Adrenal gland (tissue), 12 donors: Measurements from ENCODE around the gene IL1RL2. TPM values are rescaled to one million over a fixed set of nuclear protein-coding genes. Genes with fewer than 3 reads are reported as not detected.

ENCODE experiments used
- DNase-seq, 7 donors: peaks; one replicate each; pipeline ENCODE4 v3.0.0-alpha.2; 2019 to 2020
- H3K27ac ChIP-seq, 5 donors: fragments of 200-600 bp; sonication (generic) in 4 of 5; 1 replicate in 3 of 5; 2 replicates in 2 of 5; pipeline versions ENCODE4 v1.5.1 to v1.8.0; 2016 to 2020; ENCODE audit warnings: mild to moderate bottlenecking in 1 of 5
- H3K27me3 ChIP-seq: fragments of 200-600 bp; 2 replicates; pipeline ENCODE4 v1.8.0; 2021
- H3K36me3 ChIP-seq, 2 donors: fragments of 200-600 bp; replicated peaks in 1 of 2; 1 replicate in 1 of 2; 2 replicates in 1 of 2; pipeline versions ENCODE4 v1.5.1 to v1.8.0; 2018 to 2022
- H3K4me1 ChIP-seq, 2 donors: fragments of 200-600 bp; replicated peaks in 1 of 2; 1 replicate in 1 of 2; 2 replicates in 1 of 2; pipeline versions ENCODE4 v1.5.1 to v1.8.0; 2018 to 2021
- H3K4me3 ChIP-seq, 4 donors: fragments of 200-600 bp; sonication (generic) in 3 of 4; one replicate each; pipeline ENCODE4 v1.5.1; 2016 to 2018
- H3K9me3 ChIP-seq, 3 donors: fragments of 200-600 bp; sonication (generic) in 1 of 3; replicated peaks in 1 of 3; 1 replicate in 2 of 3; 2 replicates in 1 of 3; pipeline versions ENCODE4 v1.5.1 to v1.8.0; 2016 to 2021
- POLR2A ChIP-seq, 2 donors: fragments of 450-650 bp; IDR thresholded peaks; one replicate each; pipeline ENCODE4 v1.6.1; 2017; ENCODE audit warnings: antibody characterized with exemption in 2 of 2, mild to moderate bottlenecking in 2 of 2, moderate library complexity in 1 of 2
- WGBS, 4 donors: extraction: QIAGEN DNeasy Blood & Tissue Kit in 2 of 4; methylation state at CpG; one replicate each; pipeline versions ENCODE4 v1.1.5 to v1.1.7; 2013 to 2017; 5-methylcytosine and 5-hydroxymethylcytosine counted together
- intact Hi-C, 2 donors: fragments of 100-400 bp; cut with DNase I; formaldehyde crosslinking; loops; one replicate each; pipeline versions ENCODE4 v1.14.1 to v1.15.0; 2022 to 2023
- polyA plus RNA-seq, 3 donors: library from polyadenylated mRNA; stranded (reverse); fragments of 200-250 nt in 2 of 3; fragments of 350-450 nt in 1 of 3; fragmentation: Illumina TruSeq in 1 of 3; extraction: RNeasy Lipid Tissue Mini Kit (QIAGEN cat#74804) in 1 of 3; gene quantifications; one replicate each; pipeline ENCODE4 v1.2.3, GENCODE V29; 2013 to 2014
- total RNA-seq, 9 donors: library from RNA; depleted of rRNA in 4 of 9; stranded (reverse); fragments of >200 nt in 4 of 9; fragments of 120-200 nt in 1 of 9; fragmentation: NEBNext Ultra II Directional in 1 of 9; extraction: Animal tissue kit (Norgen Biotek cat#: 25700) in 1 of 9; gene quantifications; one replicate each; pipeline versions ENCODE4 v1.1.0 to v1.2.4, GENCODE V29; 2013 to 2023
- TF ChIP-seq, protein P1 (sequence below), 6 experiments: fragments of 450-650 bp in 4 of 6; fragments of 200-600 bp in 2 of 6; sonication (generic) in 1 of 6; IDR thresholded peaks; 1 replicate in 5 of 6; 2 replicates in 1 of 6; pipeline versions ENCODE4 v1.5.1 to v1.8.0; 2016 to 2021; ENCODE audit warnings: antibody characterized with exemption in 6 of 6, mild to moderate bottlenecking in 2 of 6, moderate library complexity in 1 of 6
- donor health status: healthy with polysubstance abuse.
- donor health status: Bipolar disorder and iron deficiency.
- donor health status: DM: yes; HTN: yes; CAD: no.
- donor health status: DM: no; HTN: no; CAD: no.
- donor health status: DM: no; HTN: no; CAD: no.
- donor health status: DM: yes; HTN: yes; CAD: no.

Gene IL1RL2
- total and polyA plus RNA-seq, 12 donors = 0.22 to 4.6 (median 1.7) TPM

DNA sequence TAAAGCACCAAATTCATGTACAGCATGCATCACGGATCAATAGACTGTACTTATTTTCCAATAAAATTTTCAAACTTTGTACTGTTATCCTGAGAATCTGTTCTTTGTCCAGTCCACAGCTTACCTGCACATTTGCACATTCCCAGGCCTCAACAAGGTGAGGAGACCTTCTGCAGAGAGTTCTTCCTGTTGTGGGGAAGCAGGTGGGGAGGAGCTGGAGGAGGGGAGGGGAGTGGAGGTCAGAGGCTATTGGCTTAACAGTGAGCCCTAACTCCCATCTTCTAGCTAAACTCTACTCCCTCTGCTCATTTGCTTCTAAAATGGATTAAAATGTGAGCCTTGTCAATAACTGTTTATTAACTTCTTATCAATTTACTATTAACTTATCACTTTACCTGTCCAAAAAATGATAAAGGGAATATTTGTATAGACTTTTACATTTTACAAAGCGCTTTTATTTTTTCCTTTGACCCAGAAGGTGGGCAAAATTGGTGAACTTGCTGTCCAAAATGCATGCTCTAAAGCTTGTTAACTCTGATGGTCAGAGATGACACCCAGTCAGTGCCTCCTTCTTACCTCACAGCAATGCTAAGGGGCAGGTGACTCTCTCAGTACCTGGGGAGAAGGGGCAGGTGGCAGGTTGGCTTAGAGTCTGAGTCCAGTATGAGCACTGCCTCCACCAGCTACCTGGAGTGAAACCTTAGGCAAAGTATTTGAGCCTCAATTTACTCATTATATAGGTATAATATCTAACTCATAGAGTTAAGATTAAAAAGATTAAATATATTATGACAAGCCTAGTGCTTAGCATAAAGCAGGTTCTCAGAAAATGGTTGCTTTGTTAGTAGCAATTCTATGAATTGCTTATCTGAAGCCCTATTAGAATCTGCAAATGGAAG lies 6.8 kb upstream of the IL1RL2 start:
- Histone ChIP-seq H3K4me3 (no peak overlapping the region), H3K27me3 (no peaks in the 10 kb centered on the region), H3K9me3 (no peaks in the 10 kb centered on the region), H3K4me1 (no peaks in the 10 kb centered on the region), H3K27ac (no peak overlapping the region), H3K36me3 (peaks cover 0 to 15% of the 10 kb centered on the region in 2 donors)
- intact Hi-C loops = no loop called here
- TF ChIP-seq POLR2A (IDR thresholded peaks at IDR 0.05) = no peak
- TF ChIP-seq, protein P1, sequence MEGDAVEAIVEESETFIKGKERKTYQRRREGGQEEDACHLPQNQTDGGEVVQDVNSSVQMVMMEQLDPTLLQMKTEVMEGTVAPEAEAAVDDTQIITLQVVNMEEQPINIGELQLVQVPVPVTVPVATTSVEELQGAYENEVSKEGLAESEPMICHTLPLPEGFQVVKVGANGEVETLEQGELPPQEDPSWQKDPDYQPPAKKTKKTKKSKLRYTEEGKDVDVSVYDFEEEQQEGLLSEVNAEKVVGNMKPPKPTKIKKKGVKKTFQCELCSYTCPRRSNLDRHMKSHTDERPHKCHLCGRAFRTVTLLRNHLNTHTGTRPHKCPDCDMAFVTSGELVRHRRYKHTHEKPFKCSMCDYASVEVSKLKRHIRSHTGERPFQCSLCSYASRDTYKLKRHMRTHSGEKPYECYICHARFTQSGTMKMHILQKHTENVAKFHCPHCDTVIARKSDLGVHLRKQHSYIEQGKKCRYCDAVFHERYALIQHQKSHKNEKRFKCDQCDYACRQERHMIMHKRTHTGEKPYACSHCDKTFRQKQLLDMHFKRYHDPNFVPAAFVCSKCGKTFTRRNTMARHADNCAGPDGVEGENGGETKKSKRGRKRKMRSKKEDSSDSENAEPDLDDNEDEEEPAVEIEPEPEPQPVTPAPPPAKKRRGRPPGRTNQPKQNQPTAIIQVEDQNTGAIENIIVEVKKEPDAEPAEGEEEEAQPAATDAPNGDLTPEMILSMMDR (IDR thresholded peaks at IDR 0.05) = no peak
- no peak for DNase-seq
- WGBS, 4 donors = 94 to 100% (median 96%) methylated on average over 2 of the region's 2 CpGs

DNA sequence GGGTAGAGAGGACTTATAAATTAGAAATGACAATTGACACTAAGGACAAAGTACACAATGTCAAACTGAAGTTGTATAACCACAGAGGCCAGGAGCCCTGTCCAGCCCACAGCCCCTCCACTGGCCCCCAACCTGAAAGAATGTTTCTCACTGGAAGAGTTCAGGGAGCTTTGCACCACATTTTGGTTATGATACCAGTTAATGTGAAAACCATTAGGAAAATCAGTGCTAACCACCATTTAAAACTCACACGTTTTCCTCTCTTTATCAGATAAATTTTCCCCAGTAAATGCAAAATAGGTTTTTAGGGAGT lies 6.2 kb upstream of the IL1RL2 start:
- no peak overlapping the region for H3K4me3 ChIP-seq
- H3K27me3 ChIP-seq = no peaks in the 10 kb centered on the region
- H3K9me3 ChIP-seq = no peaks in the 10 kb centered on the region
- intact Hi-C loops = no loop called here
- H3K27ac ChIP-seq = no peak overlapping the region
- WGBS, 4 donors = 55 to 63% (median 59%) methylated on average over 1 of the region's 1 CpG
- peaks cover 0 to 11% of the 10 kb centered on the region in 2 donors for H3K36me3 ChIP-seq
- no peak for DNase-seq
- no peaks in the 10 kb centered on the region for H3K4me1 ChIP-seq
- TF ChIP-seq, protein P1 (IDR thresholded peaks at IDR 0.05) = no peak
- TF ChIP-seq POLR2A (IDR thresholded peaks at IDR 0.05) = no peak

DNA sequence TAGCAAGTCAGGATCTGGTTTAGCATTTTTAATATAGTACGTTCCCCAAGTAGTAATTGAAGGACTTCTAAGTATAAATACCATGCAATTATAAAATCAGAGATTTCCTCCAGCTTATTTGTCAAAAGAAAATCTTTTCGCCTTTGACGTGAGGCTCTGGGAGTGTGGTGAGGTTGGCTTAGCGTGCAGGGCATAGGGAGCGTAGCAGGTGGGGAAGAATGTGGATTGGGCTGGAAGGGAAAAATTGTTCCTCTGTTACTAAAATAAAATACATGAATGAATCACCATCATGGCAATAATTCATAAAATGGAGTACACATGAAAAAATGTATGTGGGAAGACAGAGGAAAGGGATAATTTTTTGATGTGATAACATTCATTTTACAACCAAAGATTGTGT lies 5.4 kb upstream of the IL1RL2 start:
- no peaks in the 10 kb centered on the region for H3K4me1 ChIP-seq
- TF ChIP-seq, protein P1 (IDR thresholded peaks at IDR 0.05) = no peak
- no peak for TF ChIP-seq POLR2A (IDR thresholded peaks at IDR 0.05)
- no peaks in the 10 kb centered on the region for H3K9me3 ChIP-seq
- H3K27me3 ChIP-seq = no peaks in the 10 kb centered on the region
- H3K36me3 ChIP-seq = peaks cover 0 to 8% of the 10 kb centered on the region in 2 donors
- H3K4me3 ChIP-seq = no peak overlapping the region
- 90 to 97% (median 93%) methylated on average over 5 of the region's 5 CpGs for WGBS, 4 donors
- no peak overlapping the region for H3K27ac ChIP-seq
- no peak for DNase-seq
- intact Hi-C loops = no loop called here

GRCh38 chr2:102181919-102182635 lies 4.7 kb upstream of the IL1RL2 start:
- Histone ChIP-seq H3K4me1 (peaks cover 0 to 3% of the 10 kb centered on the region in 2 donors), H3K27ac (no peak overlapping the region), H3K27me3 (no peaks in the 10 kb centered on the region), H3K4me3 (no peak overlapping the region), H3K9me3 (no peaks in the 10 kb centered on the region), H3K36me3 (peaks cover 0 to under 1% of the 10 kb centered on the region in 2 donors)
- 48 to 59% (median 56%) methylated on average over 7 of the region's 7 CpGs for WGBS, 4 donors
- intact Hi-C loops = no loop called here
- no peak for TF ChIP-seq POLR2A (IDR thresholded peaks at IDR 0.05)
- TF ChIP-seq, protein P1 (IDR thresholded peaks at IDR 0.05) = no peak
- DNase-seq = peak in 2 of 7 donors; percentile 45 to 59
